H1 (cell line): Measurements from ENCODE around the gene ANKH. TPM values are rescaled to one million over a fixed set of nuclear protein-coding genes. Genes with fewer than 3 reads are reported as not detected.

Experiments
- CTCF ChIA-PET: fragments of 300-600 bp; sonication (Branson Sonifier 250); formaldehyde crosslinking; loops from one replicate; lab custom pipeline; 2021; ENCODE audit not compliant: partially characterized antibody; lab: Charles Lee
- POLR2A ChIA-PET: fragments of 300-600 bp; sonication (Branson Sonifier 250); formaldehyde crosslinking; loops from one replicate; lab custom pipeline; 2021; ENCODE audit warnings: inconsistent platforms; ENCODE audit not compliant: partially characterized antibody; lab: Charles Lee
- DNase-seq, 2 experiments: peaks; one replicate each; pipeline versions ENCODE4 v3.0.0 to v3.0.0-alpha.2; 2010 to 2022; ENCODE audit warnings: low spot score in 2 of 2, low read depth in 1 of 2, mixed read lengths in 1 of 2
- FAIRE-seq: peaks from 2 replicates; lab custom pipeline; 2011; peaks lifted over from hg19 to GRCh38; lab: Jason Lieb, UNC
- H2AFZ ChIP-seq: 2 replicates; pipeline ENCODE4 v1.8.1; 2012; ENCODE audit warnings: low read length, inconsistent platforms
- H2AK5ac ChIP-seq: 2 replicates; pipeline ENCODE4 v1.6.1; 2013; ENCODE audit warnings: low read depth, low read length
- H2BK120ac ChIP-seq: replicated peaks from 2 replicates; pipeline ENCODE3; 2013; ENCODE audit warnings: low read depth, low read length, inconsistent platforms
- H2BK12ac ChIP-seq: 2 replicates; pipeline ENCODE4 v1.6.1; 2013; ENCODE audit warnings: low read depth, low read length
- H2BK15ac ChIP-seq: 2 replicates; pipeline ENCODE4 v1.6.1; 2013; ENCODE audit warnings: low read length
- H2BK20ac ChIP-seq: 2 replicates; pipeline ENCODE4 v1.6.1; 2013; ENCODE audit warnings: low read length
- H2BK5ac ChIP-seq: 2 replicates; pipeline ENCODE4 v1.6.1; 2013; ENCODE audit warnings: low read depth, low read length
- H3K14ac ChIP-seq: 2 replicates; pipeline ENCODE4 v1.6.1; 2013; ENCODE audit warnings: inconsistent platforms; ENCODE audit not compliant: insufficient read length
- H3K18ac ChIP-seq: 2 replicates; pipeline ENCODE4 v1.6.1; 2013; ENCODE audit warnings: low read length; ENCODE audit errors: extremely low read depth
- H3K23ac ChIP-seq: 2 replicates; pipeline ENCODE4 v1.6.1; 2013; ENCODE audit warnings: inconsistent platforms; ENCODE audit not compliant: insufficient read length
- H3K23me2 ChIP-seq: 2 replicates; pipeline ENCODE4 v1.6.1; 2013; ENCODE audit warnings: low read depth, low read length
- H3K27ac ChIP-seq: 2 replicates; pipeline ENCODE4 v1.6.1; 2011; ENCODE audit warnings: low read depth, low read length, inconsistent platforms
- H3K27me3 ChIP-seq, 4 experiments: replicated peaks in 1 of 4; 1 replicate in 1 of 4; 2 replicates in 3 of 4; pipeline versions ENCODE4 v1.6.1 to v1.8.1; 2011 to 2013; ENCODE audit warnings: low read length in 3 of 4, mild to moderate bottlenecking in 3 of 4, inconsistent platforms in 2 of 4, mixed read lengths in 2 of 4, moderate library complexity in 1 of 4; ENCODE audit not compliant: control insufficient read depth in 3 of 4, insufficient read depth in 3 of 4; ENCODE audit errors: extremely low read depth in 1 of 4
- H3K36me3 ChIP-seq, 4 experiments: 2 replicates each; pipeline versions ENCODE4 v1.6.1 to v1.8.1; 2011 to 2013; ENCODE audit warnings: mild to moderate bottlenecking in 4 of 4, low read length in 3 of 4, moderate library complexity in 2 of 4, control low read depth in 1 of 4, inconsistent platforms in 1 of 4; ENCODE audit not compliant: insufficient read depth in 4 of 4, control insufficient read depth in 2 of 4
- H3K4ac ChIP-seq: replicated peaks from 2 replicates; pipeline ENCODE3; 2013; ENCODE audit warnings: low read length, low read depth, mixed read lengths, inconsistent platforms; ENCODE audit not compliant: insufficient read length
- H3K4me1 ChIP-seq, 4 experiments: replicated peaks in 1 of 4; 1 replicate in 1 of 4; 2 replicates in 3 of 4; pipeline versions ENCODE4 v1.6.1 to v1.8.1; 2011 to 2013; ENCODE audit warnings: low read length in 3 of 4, inconsistent platforms in 2 of 4, mixed read lengths in 1 of 4; ENCODE audit not compliant: insufficient read depth in 4 of 4, control insufficient read depth in 3 of 4
- H3K4me2 ChIP-seq, 2 experiments: 2 replicates each; pipeline versions ENCODE4 v1.6.1 to v1.8.1; 2011 to 2013; ENCODE audit warnings: low read depth in 2 of 2, low read length in 2 of 2, control low read depth in 1 of 2, inconsistent platforms in 1 of 2, mild to moderate bottlenecking in 1 of 2; ENCODE audit not compliant: insufficient read depth in 1 of 2
- H3K4me3 ChIP-seq, 4 experiments: fragments of 200-600, 300-600 bp in 1 of 4; sonication (generic), shearing (Covaris generic), sonication (Bioruptor Twin) in 1 of 4; 2 replicates each; pipeline versions ENCODE4 v1.5.1 to v1.8.1; 2011 to 2016; ENCODE audit warnings: low read length in 4 of 4, low read depth in 3 of 4, control low read depth in 2 of 4, inconsistent platforms in 2 of 4, mild to moderate bottlenecking in 2 of 4, mixed read lengths in 1 of 4, moderate library complexity in 1 of 4; ENCODE audit not compliant: insufficient read depth in 2 of 4; ENCODE audit errors: extremely low read depth in 1 of 4
- H3K56ac ChIP-seq: replicated peaks from 2 replicates; pipeline ENCODE3; 2013; ENCODE audit warnings: low read depth, mild to moderate bottlenecking, mixed read lengths, low read length, inconsistent platforms; ENCODE audit not compliant: insufficient read length
- H3K79me1 ChIP-seq: 2 replicates; pipeline ENCODE4 v1.6.1; 2013; ENCODE audit warnings: low read depth, low read length, control low read depth
- H3K79me2 ChIP-seq, 2 experiments: 2 replicates each; pipeline versions ENCODE4 v1.6.1 to v1.8.1; 2012 to 2013; ENCODE audit warnings: low read length in 2 of 2, mild to moderate bottlenecking in 2 of 2, inconsistent platforms in 1 of 2; ENCODE audit not compliant: insufficient read depth in 2 of 2, control insufficient read depth in 1 of 2
- H3K9ac ChIP-seq, 4 experiments: replicated peaks in 1 of 4; 1 replicate in 1 of 4; 2 replicates in 3 of 4; pipeline versions ENCODE4 v1.6.1 to v1.8.1; 2011 to 2013; ENCODE audit warnings: low read depth in 3 of 4, low read length in 3 of 4, control low read depth in 2 of 4, mild to moderate bottlenecking in 2 of 4, moderate library complexity in 2 of 4, inconsistent platforms in 1 of 4; ENCODE audit errors: extremely low read depth in 1 of 4
- H3K9me3 ChIP-seq, 2 experiments: 2 replicates each; pipeline versions ENCODE4 v1.6.1 to v1.8.1; 2012 to 2013; ENCODE audit warnings: mild to moderate bottlenecking in 2 of 2, moderate library complexity in 2 of 2, control low read depth in 1 of 2, inconsistent platforms in 1 of 2, low read depth in 1 of 2, low read length in 1 of 2, mixed read lengths in 1 of 2; ENCODE audit not compliant: insufficient read depth in 2 of 2
- H4K20me1 ChIP-seq, 2 experiments: replicated peaks in 1 of 2; 2 replicates each; pipeline versions ENCODE3 to v1.8.1; 2011 to 2013; ENCODE audit warnings: inconsistent platforms in 2 of 2, low read length in 2 of 2, mild to moderate bottlenecking in 1 of 2; ENCODE audit not compliant: insufficient read depth in 2 of 2, control insufficient read depth in 1 of 2
- H4K5ac ChIP-seq: 2 replicates; pipeline ENCODE4 v1.6.1; 2013; ENCODE audit warnings: low read length, low read depth, mixed read lengths, inconsistent platforms; ENCODE audit not compliant: insufficient read length
- H4K8ac ChIP-seq: 2 replicates; pipeline ENCODE4 v1.8.0; 2013; ENCODE audit warnings: mild to moderate bottlenecking, moderate library complexity, low read length, inconsistent platforms; ENCODE audit not compliant: insufficient read depth; ENCODE audit errors: extremely low read depth
- H4K91ac ChIP-seq: replicated peaks from 2 replicates; pipeline ENCODE3; 2013; ENCODE audit warnings: low read length, mixed read lengths, inconsistent platforms; ENCODE audit not compliant: insufficient read length
- CTBP2 ChIP-seq: IDR thresholded peaks from 2 replicates; pipeline ENCODE4 v1.7.0; 2011; ENCODE audit warnings: borderline replicate concordance, mild to moderate bottlenecking, moderate library complexity, mixed read lengths, low read length; ENCODE audit not compliant: insufficient read depth, insufficient read length
- POLR2AphosphoS5 ChIP-seq: IDR thresholded peaks from 2 replicates; pipeline ENCODE4 v1.6.1; 2011; ENCODE audit warnings: low read depth, low read length
- RBBP5 ChIP-seq: IDR thresholded peaks from 2 replicates; pipeline ENCODE4 v1.7.1; 2012; ENCODE audit warnings: low read depth, mild to moderate bottlenecking, inconsistent platforms, low read length, moderate library complexity, borderline replicate concordance
- SIN3A ChIP-seq, 2 experiments: IDR thresholded peaks in 1 of 2; conservative IDR thresholded peaks in 1 of 2; 2 replicates each; pipeline ENCODE4 v1.6.1; 2011 to 2012; ENCODE audit warnings: low read length in 2 of 2, improper control_type of control experiment in 1 of 2, low read depth in 1 of 2, mild to moderate bottlenecking in 1 of 2
- SUZ12 ChIP-seq: fragments of 200-600 bp; sonication (generic); IDR thresholded peaks from 2 replicates; pipeline ENCODE4 v1.6.1; 2012; ENCODE audit warnings: mild to moderate bottlenecking, inconsistent platforms, low read length, moderate library complexity, mixed read lengths
- TAF7 ChIP-seq: optimal IDR thresholded peaks from 2 replicates; pipeline ENCODE3; 2011; ENCODE audit warnings: low read depth, mild to moderate bottlenecking, inconsistent platforms, low read length, moderate library complexity, borderline replicate concordance
- WGBS, 2 experiments: shearing (Covaris generic) in 1 of 2; methylation state at CpG; one replicate each; pipeline versions ENCODE4 v1.1.6 to v1.1.7; 2013 to 2015; ENCODE audit warnings: low lambda C conversion rate in 2 of 2, mixed read lengths in 2 of 2, inconsistent platforms in 1 of 2, low coverage in 1 of 2, missing lambda C conversion rate in 1 of 2; ENCODE audit not compliant: insufficient replicate concordance in 2 of 2, insufficient coverage in 1 of 2, insufficient read length in 1 of 2; ENCODE audit errors: extremely low coverage in 1 of 2, missing lambda C conversion rate in 1 of 2; 5-methylcytosine and 5-hydroxymethylcytosine counted together
- polyA plus RNA-seq, 7 experiments: library from polyadenylated mRNA; depleted of rRNA in 3 of 7; stranded (reverse) in 5 of 7; unstranded in 2 of 7; fragments of >200 nt in 5 of 7; fragments of 200-250 nt in 2 of 7; gene quantifications; 1 replicate in 5 of 7; 2 replicates in 1 of 7; 4 replicates in 1 of 7; pipeline versions ENCODE4 v1.2.1 to v1.2.3, GENCODE V29; 2011 to 2013; ENCODE audit warnings: missing spikeins in 2 of 7, mixed read lengths in 2 of 7
- total RNA-seq: library from RNA; stranded (reverse); fragmentation: NEBNext Ultra II Directional; extraction: Animal tissue kit (Norgen Biotek cat#: 25700); gene quantifications from 2 replicates; pipeline ENCODE4 v1.2.1, GENCODE V29; 2021
- TF ChIP-seq, protein P1 (sequence below), 3 experiments: IDR thresholded peaks; 1 replicate in 2 of 3; 2 replicates in 1 of 3; pipeline versions ENCODE4 v1.5.1 to v1.6.1; 2011; ENCODE audit warnings: low read length in 3 of 3, mild to moderate bottlenecking in 3 of 3, inconsistent platforms in 2 of 3, low read depth in 1 of 3, moderate library complexity in 1 of 3; ENCODE audit not compliant: insufficient read depth in 1 of 3; ENCODE audit errors: control extremely low read depth in 1 of 3
- TF ChIP-seq, protein P2 (sequence below): IDR thresholded peaks from 2 replicates; pipeline ENCODE4 v1.6.1; 2012; ENCODE audit warnings: inconsistent platforms

The ANKH gene
- total and polyA plus RNA-seq, 2 of the 8 experiments (the other 6 are each of a cell fraction or from before 2014, with no cell fraction given): 5.3 to 13.0 TPM

DNA sequence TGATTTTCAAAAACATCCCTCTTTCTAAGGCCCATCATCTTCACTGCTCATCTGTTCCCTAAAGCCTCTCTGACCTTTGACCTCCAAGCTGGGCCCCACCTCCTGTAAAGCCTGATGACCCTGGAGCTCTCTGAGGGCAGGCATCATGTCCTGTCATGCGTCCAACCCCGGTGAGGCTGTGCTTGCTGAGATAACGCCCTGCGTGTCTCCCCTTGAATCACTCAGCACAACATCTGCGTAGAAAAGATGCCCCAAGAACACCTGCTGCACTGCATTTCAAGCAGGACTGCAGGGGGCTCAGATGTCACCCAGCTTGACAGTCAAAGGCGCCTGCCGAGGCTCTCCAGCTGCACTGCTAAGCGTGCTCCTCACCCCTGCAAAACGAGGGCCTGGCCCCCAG is 129.1 kb downstream of the ANKH start:
- H3K9me3 ChIP-seq: no peaks in the 10 kb centered on the region
- H3K27ac ChIP-seq: no peak overlapping the region
- H2AFZ ChIP-seq: no peak overlapping the region
- H3K4me1 ChIP-seq: peaks cover 0 to 19% (median 9%) of the 10 kb centered on the region in 4 experiments; a peak in 6 of 7 replicates
- no peak overlapping the region for H3K4me3 ChIP-seq
- no peaks in the 10 kb centered on the region for H3K79me2 ChIP-seq
- H4K5ac ChIP-seq: no peak overlapping the region
- POLR2A ChIA-PET: no interaction called here
- H3K4ac ChIP-seq: no peak overlapping the region
- no peak overlapping the region for H3K9ac ChIP-seq
- H4K8ac ChIP-seq: no peak overlapping the region; the same call in 1 of the 2 replicates
- H3K27me3 ChIP-seq: no peaks in the 10 kb centered on the region; a peak in 1 of 7 replicates
- no peak for DNase-seq
- H2BK15ac ChIP-seq: no peak overlapping the region
- 0 out of 2 replicates have a peak overlapping the region, but pooled peaks have one; percentile 48 for H3K18ac ChIP-seq
- no peak overlapping the region for H3K23ac ChIP-seq
- H3K36me3 ChIP-seq: no peaks in the 10 kb centered on the region
- no peaks in the 10 kb centered on the region for H4K20me1 ChIP-seq
- no peak overlapping the region for H2AK5ac ChIP-seq
- H2BK5ac ChIP-seq: no peak overlapping the region
- no peak overlapping the region for H3K56ac ChIP-seq
- no peak overlapping the region for H4K91ac ChIP-seq
- no peak overlapping the region for H3K14ac ChIP-seq
- H2BK120ac ChIP-seq: no peak overlapping the region
- H3K4me2 ChIP-seq: no peak overlapping the region
- no peak overlapping the region for H2BK12ac ChIP-seq
- CTCF ChIA-PET: interaction anchor here (0.7 to 2.0 kb wide), 4 partner anchors 11 to 108 kb away, joined by 3 to 6 read pairs (median 3); no protein-coding TSS in a partner anchor
- no peaks in the 10 kb centered on the region for H3K23me2 ChIP-seq
- 90% methylated on average over 9 of the region's 9 CpGs; no CpG with 5 or more reads in 1 of the 2 experiments for WGBS, 2 experiments
- H2BK20ac ChIP-seq: no peak overlapping the region
- no peaks in the 10 kb centered on the region for H3K79me1 ChIP-seq
- no peak for FAIRE-seq
- TF ChIP-seq, protein P1, sequence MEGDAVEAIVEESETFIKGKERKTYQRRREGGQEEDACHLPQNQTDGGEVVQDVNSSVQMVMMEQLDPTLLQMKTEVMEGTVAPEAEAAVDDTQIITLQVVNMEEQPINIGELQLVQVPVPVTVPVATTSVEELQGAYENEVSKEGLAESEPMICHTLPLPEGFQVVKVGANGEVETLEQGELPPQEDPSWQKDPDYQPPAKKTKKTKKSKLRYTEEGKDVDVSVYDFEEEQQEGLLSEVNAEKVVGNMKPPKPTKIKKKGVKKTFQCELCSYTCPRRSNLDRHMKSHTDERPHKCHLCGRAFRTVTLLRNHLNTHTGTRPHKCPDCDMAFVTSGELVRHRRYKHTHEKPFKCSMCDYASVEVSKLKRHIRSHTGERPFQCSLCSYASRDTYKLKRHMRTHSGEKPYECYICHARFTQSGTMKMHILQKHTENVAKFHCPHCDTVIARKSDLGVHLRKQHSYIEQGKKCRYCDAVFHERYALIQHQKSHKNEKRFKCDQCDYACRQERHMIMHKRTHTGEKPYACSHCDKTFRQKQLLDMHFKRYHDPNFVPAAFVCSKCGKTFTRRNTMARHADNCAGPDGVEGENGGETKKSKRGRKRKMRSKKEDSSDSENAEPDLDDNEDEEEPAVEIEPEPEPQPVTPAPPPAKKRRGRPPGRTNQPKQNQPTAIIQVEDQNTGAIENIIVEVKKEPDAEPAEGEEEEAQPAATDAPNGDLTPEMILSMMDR (IDR thresholded peaks at IDR 0.05; ENCODE audit: control extremely low read depth in 1 of 3, insufficient read depth in 1 of 3, low read depth in 1 of 3, low read length in 3 of 3): no peak
- TF ChIP-seq SIN3A (conservative IDR thresholded peaks at IDR 0.05 in 1 of 2, IDR thresholded peaks at IDR 0.05 in 1 of 2; ENCODE audit: low read depth in 1 of 2, low read length in 2 of 2) (no peak), TAF7 (no peak), RBBP5 (no peak), CTBP2 (no peak), POLR2AphosphoS5 (no peak), SUZ12 (no peak)
- TF ChIP-seq, protein P2, sequence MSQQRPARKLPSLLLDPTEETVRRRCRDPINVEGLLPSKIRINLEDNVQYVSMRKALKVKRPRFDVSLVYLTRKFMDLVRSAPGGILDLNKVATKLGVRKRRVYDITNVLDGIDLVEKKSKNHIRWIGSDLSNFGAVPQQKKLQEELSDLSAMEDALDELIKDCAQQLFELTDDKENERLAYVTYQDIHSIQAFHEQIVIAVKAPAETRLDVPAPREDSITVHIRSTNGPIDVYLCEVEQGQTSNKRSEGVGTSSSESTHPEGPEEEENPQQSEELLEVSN: no peak
